ENCODE measurements around the gene LONRF2.

GRCh38 chr2:100234141-100234540 lies 88.2 kb downstream of the LONRF2 start:
- TF ChIP-seq CTCF (conservative IDR thresholded peaks at IDR 0.05; ENCODE audit: low read depth, low read length) (no peak), EZH2 (IDR thresholded peaks at IDR 0.05; ENCODE audit: borderline replicate concordance, low read depth, low read length, poor library complexity, severe bottlenecking) (no peak)
